Stimulated activated CD4-positive, alpha-beta T cell treated with anti-CD3 and anti-CD28 coated beads, Interleukin-12 subunit alpha, Interleukin-12 subunit beta, amount 100 ng/mL, for 24 hours (primary cell): ENCODE measurements around the gene SYNJ1.
"Not testable (repeated sequence)": the region's sequence is repeated elsewhere in the genome, so short reads cannot be mapped to it uniquely, and the experiment has no call there.

ENCODE experiments used
- DNase-seq, 2 experiments: peaks; one replicate each; pipeline ENCODE4 v3.0.0-alpha.2; 2020; ENCODE audit warnings: low read depth in 2 of 2

The SYNJ1 gene

DNA sequence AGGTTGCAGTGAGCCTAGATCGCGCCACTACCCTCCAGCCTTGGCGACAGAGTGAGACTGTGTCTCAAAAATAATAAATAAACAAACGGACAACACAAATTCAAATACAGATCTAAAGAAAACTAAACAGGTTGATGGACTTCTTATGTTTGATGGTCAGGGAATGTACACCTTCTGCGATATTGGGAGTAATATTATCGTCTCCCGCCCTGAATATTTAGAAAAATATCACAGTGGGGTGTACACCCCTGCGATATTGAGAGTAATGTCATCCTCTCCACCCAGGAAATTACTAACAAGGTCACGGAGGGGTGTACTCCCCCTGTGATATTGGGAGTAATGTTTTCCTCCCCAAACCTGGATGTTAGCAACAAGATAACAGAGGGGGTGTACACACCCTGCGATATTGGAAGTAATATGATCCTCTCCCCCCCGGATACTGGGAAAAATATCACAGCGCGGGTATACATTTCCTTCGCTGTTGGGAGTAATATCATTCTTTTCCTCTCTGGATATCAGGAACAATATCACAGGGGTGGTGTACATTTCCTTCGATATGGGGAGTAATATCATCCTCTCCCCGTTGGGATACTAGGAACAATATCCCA is 114.3 kb downstream of the SYNJ1 start:
- DNase-seq = no peak

DNA sequence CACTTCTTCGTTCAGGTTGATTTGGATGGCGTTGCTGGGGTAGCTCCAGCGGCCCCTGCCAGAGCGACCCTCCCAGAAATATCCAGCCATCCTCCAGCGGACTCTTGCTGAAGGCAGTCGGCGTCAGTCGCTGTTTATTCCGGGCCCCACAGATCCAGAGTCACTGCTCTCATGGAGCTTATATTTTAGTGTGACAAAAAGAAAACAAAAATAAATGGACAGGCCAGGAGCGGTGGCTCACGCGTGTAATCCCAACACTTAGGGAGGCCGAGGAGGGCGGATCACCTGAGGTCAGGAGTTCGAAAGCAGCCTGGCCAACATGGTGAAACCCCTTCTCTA is 114.8 kb downstream of the SYNJ1 start:
- no peak for DNase-seq

DNA sequence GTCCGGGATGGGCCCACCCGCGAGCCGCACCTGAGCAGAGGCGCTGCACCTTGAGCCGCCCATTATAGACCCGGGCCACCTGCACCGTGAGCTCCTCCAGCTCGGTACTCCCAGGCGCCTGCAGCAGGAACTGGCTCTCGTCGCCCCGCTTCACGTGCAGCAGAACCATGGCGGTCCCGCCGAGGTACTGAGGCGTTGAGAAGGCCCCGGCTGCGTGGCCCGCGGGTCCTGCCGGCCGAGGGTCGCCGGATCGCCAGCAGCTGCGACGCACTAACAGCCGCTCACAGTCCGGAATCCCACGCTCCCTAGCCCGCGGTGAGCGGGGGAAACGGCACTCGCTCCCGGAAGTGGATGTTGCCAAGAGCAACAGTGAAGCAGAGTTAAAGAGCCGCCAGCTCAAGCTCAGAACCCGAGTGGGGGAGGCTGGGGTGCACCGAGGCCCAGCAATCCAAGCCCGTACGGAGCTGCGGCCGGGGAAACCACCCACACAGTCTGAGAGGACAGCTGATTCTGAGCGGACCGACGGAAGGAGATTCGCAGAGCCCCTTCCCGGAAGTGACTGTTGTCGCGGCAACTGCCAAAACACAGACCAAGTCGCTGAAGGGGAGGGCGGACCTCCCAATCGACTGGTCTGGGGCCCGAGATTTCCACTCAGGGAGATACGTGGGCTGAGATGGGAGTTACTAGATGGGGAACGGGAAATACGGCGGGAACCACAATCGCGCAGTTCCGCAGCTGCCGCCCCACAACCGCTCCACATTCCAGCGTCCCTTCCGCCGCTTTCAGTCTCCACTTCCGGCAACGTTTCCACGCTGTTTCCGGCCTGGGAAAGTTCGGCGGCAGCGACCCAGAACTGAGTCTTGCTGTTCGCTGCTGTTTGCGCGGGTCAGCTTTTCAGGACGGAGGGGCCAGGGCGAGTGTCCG is 115.5 kb downstream of the SYNJ1 start, which contains the start of gene CFAP298:
TSS of gene CFAP298 (minus strand) at position 303 of the 924 bp plus-strand sequence. CDS start at position 169, 134 bp downstream.
- DNase-seq = peak; percentile 78

DNA sequence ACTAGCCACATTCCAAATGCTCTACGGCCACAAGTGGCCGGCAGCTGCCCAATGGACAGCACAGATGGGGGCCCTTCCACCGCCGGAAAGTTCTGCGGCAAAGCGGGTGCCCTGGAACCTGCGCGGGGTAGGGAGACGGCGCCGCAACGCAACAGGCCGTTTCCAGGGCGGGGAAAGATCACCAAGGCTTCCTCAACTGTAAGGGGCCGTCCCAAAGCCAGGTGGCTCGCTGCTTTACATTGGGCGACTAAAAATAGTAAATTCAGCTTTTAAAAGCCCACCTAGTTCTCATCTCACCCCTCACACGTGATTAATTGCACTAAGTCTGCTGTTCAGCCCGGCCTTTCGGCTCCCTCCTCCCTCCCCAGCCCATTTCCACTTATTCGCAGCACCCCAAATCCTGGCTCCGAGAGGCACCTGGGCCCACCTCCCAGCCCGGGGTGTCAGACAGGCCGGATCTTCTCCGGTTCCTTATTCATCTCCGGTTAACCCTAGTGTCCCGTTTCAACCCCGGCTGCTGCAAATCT is 116.3 kb downstream of the SYNJ1 start:
- peak in 1 of 2 experiments; percentile 42 for DNase-seq

DNA sequence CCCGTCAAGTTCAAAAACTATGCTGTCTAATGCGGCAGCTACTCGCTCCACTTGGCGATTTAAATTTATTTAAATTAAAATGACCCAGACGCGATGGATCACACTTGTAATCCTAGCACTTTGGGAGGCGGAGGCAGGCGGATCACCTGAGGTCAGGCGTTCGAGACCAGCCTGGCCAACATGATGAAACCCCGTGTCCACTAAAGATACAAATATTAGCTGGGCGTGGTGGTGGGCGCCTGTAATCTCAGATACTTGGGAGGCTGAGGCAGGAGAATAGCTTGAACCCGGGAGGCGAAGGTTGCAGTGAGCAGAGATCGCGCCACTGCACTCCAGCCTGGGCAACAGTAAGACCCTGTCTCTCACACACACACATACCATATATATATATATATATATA is 116.9 kb downstream of the SYNJ1 start:
- not testable (repeated sequence) for DNase-seq

DNA sequence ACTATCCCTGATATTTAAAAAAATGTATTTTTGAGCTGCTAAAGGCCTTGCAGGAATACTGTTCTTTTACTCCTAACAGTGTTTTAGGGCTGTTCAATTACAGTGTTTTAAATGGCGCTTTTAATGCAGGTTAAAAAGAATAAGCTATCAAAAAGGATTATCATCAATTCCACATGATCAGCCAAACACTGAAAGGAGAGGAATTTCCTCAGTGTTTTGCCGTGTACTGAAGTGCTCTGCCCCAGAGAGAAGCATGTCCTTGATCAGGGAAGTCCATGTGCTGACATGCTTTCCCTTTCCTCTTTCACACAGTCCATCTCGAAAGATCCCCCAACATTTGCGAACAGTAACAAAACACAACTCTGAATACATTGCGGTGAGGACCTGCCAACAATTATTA is 119.0 kb downstream of the SYNJ1 start:
- no peak for DNase-seq

DNA sequence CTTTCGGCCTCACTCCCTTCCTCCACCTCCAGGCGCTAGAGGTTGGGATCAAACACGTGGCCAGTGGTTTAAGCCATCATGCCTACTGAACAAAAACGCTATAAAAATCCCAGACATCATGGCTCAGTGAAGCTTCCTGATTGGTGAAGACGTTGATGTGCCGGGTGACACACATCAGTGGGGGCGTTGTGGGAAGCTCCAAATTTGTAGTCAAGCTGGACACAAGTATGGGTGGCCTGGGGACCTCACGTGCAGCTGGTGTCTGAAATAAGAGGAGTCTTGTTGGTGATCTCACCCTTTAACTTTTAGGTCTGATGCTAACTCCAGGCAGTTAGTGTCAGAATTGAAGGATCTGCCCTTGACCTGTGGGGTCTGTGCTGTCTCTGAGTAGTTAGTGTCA is 122.3 kb downstream of the SYNJ1 start:
- no peak for DNase-seq

DNA sequence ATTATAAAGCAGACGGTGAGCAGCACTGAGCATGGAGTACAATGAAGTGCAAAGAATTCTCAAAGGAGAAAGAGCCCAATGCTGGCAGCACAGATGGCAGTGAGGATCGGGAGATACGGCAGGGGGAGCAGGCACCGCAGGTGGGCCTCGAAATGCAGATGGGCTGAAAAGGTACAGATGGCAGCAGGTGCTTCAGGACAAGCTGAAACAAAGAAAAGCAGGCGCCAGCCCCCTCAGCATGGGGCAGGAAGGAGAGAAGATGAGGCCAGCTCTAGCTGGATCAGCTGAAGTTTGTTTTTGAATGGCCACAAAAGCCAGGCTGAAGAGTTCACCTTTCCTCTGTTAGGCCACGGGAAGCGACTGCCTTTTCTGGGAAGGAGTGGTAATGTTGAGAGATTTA is 123.3 kb downstream of the SYNJ1 start:
- no peak for DNase-seq

DNA sequence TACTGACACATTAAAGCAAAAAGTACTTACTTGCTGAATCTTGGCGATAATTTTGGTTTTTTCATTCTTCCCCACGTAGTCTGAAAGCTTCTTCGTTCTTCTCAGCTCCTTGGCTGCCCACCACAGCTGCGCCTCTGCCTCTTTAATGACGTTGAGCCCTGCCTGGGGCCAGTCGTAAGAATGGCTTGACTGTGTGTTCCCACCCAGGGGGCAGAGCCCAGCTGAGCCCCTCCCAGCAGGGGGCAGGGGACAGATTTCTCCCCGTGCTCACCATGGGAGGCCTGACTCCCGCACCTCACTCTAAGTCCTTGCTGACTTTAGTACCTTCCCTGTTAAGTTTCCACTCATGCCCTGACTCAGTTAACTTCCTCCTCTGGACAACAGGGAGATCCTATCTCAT is 124.7 kb downstream of the SYNJ1 start:
- no peak for DNase-seq

DNA sequence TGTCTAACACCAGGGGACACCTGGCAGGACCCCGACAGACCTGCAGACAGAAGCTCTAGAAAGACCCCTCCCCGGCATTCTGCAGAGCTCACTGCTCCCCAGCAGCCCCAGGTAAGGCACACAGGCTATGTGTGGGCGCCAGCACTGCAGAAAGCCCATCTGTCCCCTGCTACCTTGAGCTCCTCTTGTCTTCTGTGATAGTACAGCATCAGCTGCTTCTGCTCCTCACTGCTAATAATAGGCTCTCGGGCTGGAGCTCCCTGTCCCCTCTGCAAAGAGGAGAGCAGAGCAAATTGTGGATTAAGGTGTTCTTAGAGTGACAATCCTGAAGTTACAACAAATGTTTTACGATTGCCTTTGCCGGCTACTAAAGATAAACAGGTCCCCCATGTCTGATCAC is 125.7 kb downstream of the SYNJ1 start:
- no peak for DNase-seq

DNA sequence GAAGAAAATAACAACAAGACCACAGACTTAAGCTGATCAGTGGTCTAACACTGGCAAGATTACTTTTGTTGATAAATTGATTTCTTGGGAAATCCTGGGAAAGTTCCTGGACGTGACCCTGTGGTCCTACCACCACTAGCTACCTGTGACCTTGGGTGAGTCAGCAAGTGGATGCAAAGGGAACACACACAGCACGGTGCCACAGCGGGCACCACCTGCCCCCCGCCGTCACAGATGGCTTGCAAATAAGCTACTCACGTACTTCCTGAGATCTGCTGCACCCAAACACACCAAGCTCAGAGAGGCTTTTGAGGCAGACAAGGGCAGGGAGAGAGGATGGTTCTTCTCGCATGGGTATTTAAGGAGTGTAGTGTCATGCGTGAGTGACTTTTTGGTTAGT is 128.3 kb downstream of the SYNJ1 start:
- no peak for DNase-seq

DNA sequence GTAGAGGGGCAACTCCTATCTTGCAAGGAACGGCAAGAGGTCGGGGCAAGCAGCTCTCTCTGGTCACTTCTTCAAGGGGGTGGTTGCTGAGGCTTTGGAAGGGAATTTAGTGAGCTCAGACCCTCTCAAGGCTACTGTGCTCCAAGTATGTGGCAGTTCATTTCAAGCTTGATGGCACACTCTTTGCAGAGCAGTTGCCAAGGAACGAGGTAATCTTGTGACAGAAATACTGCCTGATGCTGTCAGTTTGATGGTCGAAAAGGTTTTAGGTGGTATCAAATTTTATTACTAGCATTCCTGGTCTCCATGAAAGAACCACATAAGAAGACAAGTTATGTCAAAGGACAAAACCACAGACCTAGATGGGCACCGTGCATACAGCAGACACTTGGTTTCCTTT is 128.7 kb downstream of the SYNJ1 start:
- no peak for DNase-seq

DNA sequence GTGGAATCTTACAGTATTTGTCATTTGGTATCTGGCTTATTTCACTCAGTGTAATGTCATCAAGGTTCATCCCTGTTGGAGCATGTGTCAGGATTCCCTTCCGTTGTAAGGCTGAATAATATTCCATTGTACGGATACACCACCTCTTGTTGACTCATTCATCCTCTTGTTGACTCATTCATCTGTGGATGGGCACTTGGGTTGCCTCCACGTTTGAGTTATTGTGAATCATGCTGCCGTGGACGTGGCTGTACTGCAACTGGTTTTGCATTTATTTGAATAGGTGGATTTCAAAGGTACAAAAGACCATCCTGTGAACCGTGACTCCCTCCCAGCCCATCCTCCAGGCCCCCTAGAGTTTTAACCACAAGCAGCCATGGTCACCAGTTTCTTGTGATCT is 130.6 kb downstream of the SYNJ1 start:
- no peak for DNase-seq

DNA sequence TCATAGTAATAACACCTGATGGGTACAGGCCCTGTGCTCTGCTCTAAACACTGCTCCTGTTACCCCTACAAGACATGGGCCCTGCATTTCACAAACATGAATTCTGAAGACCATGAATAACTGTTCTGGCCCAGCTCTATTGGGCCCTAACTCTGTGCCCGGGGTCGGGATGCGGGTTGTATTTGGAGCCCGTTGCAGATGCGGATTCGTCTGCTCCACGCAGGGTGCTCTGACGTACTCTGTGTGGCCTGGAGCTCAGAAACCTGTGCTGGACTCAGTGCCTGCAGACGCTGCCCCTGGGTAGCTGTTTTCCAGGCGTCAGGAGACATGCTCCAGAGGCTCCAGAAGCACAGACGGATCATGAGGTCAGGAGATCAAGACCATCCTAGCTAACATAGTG is 132.4 kb downstream of the SYNJ1 start:
- no peak for DNase-seq

DNA sequence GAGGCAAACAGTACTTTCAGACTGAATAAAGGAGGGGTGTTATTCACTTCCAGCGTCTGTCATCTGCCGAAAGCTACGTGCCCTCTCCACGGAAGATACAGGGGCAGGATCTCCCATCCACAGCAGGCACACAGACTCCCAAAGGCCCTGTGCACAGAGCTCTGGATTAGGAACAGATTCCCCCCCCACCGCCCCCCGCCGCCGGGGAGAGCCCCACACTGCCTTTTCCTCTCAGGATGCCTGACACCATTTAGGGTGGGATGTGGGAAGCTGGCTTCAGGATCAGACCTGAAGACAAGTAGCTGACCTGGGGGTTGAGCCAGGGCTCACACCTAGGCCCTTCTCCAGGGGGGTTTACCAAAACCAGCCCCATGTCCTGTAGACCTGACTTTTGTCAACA is 134.1 kb downstream of the SYNJ1 start:
- DNase-seq = no peak

DNA sequence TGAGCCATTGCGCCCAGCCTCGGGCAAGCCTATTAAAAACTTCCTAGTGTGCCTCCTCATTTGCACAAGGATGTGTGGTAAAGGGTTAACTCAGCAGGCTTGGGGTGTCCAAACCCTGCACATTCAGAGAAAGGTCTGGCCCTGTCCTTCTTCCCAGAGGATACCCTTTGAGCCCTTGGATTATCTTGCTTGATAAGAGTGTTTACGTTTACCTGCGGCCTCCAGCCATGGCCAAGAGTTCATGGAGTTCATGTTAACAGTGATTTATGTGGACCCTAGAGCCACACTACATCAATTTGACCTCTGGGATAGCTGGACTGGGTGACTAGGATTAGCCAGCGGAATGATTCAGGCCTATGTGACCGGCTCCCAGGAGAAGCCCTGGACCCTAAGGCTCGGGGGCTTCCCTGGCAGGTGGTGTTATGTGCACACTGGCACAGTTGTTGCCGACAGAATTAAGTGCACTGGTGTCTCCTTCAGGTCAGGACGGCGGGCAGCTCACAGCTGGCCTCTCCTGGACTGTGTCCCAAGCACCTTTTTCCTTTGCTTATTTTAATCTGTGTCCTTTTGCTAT is 134.8 kb downstream of the SYNJ1 start:
- DNase-seq = no peak

DNA sequence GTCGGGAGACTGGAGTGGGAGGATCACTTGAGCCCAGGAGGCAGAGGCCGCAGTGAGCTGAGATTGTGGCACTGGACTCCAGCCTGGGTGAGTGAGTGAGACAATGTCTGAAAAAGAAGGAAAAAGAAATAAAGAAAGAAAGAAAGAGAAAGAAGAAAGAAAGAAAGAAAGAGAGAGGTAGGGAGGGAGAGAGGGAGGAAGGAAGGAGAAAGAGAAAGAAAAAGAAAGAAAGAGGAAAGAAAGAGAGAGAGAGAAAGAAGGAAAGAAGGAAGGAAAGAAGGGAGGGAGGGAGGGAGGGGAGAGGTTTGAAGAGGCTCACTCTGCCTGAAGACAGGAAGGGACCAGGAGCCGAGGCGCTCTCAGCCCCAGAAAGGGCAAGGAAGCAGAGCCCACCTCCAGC is 137.7 kb downstream of the SYNJ1 start:
- no peak for DNase-seq

DNA sequence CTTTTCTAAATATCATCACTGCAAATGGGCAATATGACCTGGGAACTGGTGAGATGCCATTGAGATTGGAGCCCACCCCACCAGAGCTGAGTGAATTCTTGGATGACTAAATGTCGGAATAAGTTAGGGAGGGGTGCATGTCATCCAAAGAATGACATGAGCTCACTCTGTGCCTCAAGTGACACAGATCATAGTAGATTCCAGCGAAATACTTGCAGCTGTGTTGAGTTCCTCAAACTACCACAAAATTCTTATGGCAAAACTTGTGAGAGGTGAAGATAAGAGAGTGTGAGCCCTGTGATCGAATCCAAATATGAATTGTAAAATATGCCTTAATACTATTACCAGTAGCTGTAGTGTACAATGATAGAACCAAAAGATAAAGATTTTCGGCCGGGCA is 140.2 kb downstream of the SYNJ1 start:
- DNase-seq = no peak

DNA sequence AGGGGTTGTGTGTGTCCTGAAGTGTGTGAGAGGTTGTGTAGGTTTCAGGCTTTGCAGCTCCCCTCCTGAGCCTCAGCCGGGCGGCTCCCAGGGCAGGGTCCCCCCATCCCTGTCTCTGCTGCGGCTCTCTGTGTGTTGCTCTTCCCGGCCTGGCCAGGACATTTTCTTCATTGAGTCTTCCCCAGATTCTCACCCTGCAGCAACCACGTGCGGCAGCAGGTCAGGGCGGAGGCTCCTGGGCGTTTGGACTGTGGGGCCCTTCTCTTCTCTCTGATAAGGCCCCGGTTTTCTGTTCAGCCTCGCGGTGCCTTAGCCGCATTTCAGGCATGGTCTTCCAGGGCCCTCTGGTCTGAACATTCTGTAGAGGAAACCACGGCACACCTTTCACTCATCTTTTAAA is 140.7 kb downstream of the SYNJ1 start:
- DNase-seq = no peak

DNA sequence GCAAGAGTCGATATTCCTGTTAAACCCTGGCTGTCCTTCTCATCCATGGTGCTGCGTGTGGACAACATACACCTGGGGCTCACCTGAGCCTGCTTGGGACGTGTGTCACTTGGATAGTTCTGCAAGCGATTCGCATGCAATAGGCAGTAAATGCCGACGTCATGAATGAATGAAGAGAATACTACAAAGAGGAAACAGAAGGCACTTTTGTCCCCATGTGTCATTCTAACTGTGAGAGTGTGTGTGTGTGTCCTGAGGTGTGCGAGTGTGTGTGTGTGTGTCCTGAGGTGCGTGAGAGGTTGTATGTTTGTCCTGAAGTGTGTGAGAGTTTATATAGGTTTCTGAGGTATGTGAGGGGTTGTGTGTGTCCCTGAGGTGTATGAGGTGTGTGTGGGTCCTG is 141.8 kb downstream of the SYNJ1 start:
- no peak for DNase-seq

DNA sequence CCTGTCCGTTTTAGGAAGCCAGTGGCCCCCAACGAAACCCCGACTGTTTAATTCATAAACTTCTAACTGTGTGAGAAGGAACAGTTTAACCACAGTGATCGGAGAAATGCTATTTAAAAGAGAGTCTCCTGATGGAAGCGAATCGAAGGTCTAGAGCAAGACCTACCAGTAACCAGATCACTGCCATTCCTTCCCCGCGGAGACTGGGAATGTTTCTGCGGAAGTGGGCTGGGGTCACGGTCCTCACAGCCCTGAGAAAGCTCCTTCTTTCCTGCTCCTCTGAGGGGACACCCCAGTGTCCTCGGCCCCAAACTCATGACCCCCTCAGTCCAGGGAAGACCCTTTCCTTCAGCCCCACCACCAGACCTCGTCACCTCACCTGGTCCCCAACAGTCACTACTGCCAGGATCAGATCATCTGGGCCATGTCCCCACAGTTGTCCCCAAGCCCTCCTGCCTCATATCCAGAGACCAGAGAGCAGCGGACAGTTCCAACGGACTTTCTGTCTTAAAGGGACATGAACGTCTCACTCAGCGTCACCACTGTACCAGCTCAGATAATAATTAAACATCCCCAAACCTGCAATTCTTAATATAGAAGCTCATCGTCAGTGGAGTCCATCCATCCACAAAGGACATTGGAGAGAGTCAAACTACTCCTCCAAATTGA is 142.6 kb downstream of the SYNJ1 start, which contains the start of gene TCP10L:
TSS of gene TCP10L (minus strand) at position 482 of the 669 bp plus-strand sequence. CDS start 1,219 bp downstream, outside the sequence.
- DNase-seq = no peak

DNA sequence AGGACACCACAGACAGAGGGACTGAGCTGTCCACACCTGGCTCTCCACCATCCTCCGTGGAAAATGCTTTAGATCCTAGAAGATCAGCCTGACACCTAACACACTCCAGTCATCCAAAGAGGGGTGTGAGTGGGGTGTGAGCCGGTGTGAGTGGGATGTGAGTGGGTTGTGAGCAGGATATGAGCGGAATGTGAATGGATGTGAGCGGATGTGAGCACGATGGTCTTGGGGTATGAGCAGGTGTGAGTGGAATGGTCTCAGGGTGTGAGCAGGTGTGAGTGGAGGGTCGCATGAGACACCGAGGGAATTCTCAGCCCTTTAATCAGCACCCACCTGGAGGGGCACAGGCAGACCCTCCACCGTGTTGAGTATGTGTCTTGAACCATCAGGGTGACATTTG is 143.3 kb downstream of the SYNJ1 start:
- no peak for DNase-seq
